A549 (cell line): Measurements from ENCODE around the gene CFAP58. TPM values are rescaled to one million over a fixed set of nuclear protein-coding genes. Genes with fewer than 3 reads are reported as not detected.

ENCODE experiments used
- ATAC-seq, 2 experiments: fragments of 200-7000 bp in 1 of 2; fragments of >200 bp in 1 of 2; cut with Nextera tagmentation in 1 of 2; cut with Tn5 transposase in 1 of 2; 3 replicates each; pipeline versions ENCODE4 v1.8.0 to v1.9.1; 2018 to 2020; ENCODE audit warnings: mild to moderate bottlenecking in 1 of 2, moderate library complexity in 1 of 2
- CTCF ChIA-PET: fragments of 300-600 bp; sonication (Branson Sonifier 250); formaldehyde crosslinking; extraction: SDS; loops from one replicate; lab custom pipeline; 2021; ENCODE audit warnings: antibody characterized with exemption, inconsistent platforms; lab: Yijun Ruan, JAX
- POLR2A ChIA-PET: fragments of 350-600 bp; formaldehyde crosslinking; extraction: SDS; loops from one replicate; lab custom pipeline; 2021; ENCODE audit warnings: antibody characterized with exemption, inconsistent platforms; lab: Yijun Ruan, JAX
- DNase-seq, 2 experiments: peaks; one replicate each; pipeline versions ENCODE4 v3.0.0 to v3.0.0-alpha.2; 2011 to 2016; ENCODE audit warnings: low read depth in 1 of 2, low spot score in 1 of 2
- FAIRE-seq: peaks from 2 replicates; lab custom pipeline; 2011; peaks lifted over from hg19 to GRCh38; lab: Jason Lieb, UNC
- H3K27ac ChIP-seq, 2 experiments: fragments of >200 bp; sonication (Bioruptor Twin); formaldehyde crosslinking; 3 replicates each; pipeline ENCODE4 v1.5.1; 2016 to 2017
- H3K4me1 ChIP-seq: fragments of >200 bp; sonication (Bioruptor Twin); formaldehyde crosslinking; 3 replicates; pipeline ENCODE4 v1.6.1; 2016
- H3K4me2 ChIP-seq: fragments of >200 bp; sonication (Bioruptor Twin); formaldehyde crosslinking; 3 replicates; pipeline ENCODE4 v1.6.1; 2016
- H3K4me3 ChIP-seq: fragments of >200 bp; sonication (Bioruptor Twin); formaldehyde crosslinking; 3 replicates; pipeline ENCODE4 v1.5.1; 2016
- H3K9me3 ChIP-seq: fragments of >200 bp; sonication (Bioruptor Twin); formaldehyde crosslinking; 3 replicates; pipeline ENCODE4 v1.6.1; 2016
- BCL3 ChIP-seq: fragments of >200 bp; sonication (Bioruptor Twin); formaldehyde crosslinking; IDR thresholded peaks from 3 replicates; pipeline ENCODE4 v1.6.1; 2016
- BHLHE40 ChIP-seq: IDR thresholded peaks from 2 replicates; pipeline ENCODE4 v1.6.1; 2012; ENCODE audit warnings: low read depth, low read length, inconsistent platforms
- CBX8 ChIP-seq: fragments of 200-600 bp; sonication (generic); IDR thresholded peaks from 2 replicates; pipeline ENCODE4 v1.6.1; 2016
- CEBPB ChIP-seq, 2 experiments: fragments of >200 bp in 1 of 2; sonication (Bioruptor Twin) in 1 of 2; formaldehyde crosslinking in 1 of 2; IDR thresholded peaks; 2 replicates each; pipeline ENCODE4 v1.6.1; 2012 to 2016
- EP300 ChIP-seq, 2 experiments: fragments of >200 bp; sonication (Bioruptor Twin); formaldehyde crosslinking; IDR thresholded peaks; 2 replicates in 1 of 2; 3 replicates in 1 of 2; pipeline ENCODE4 v1.6.1; 2016 to 2017
- ESRRA ChIP-seq: fragments of 150-350 bp; IDR thresholded peaks from 2 replicates; pipeline ENCODE4 v1.6.1; 2014; ENCODE audit warnings: mild to moderate bottlenecking, low read length, borderline replicate concordance
- FOSL2 ChIP-seq, 2 experiments: fragments of 450-650 bp in 1 of 2; fragments of >200 bp in 1 of 2; sonication (Bioruptor Twin) in 1 of 2; formaldehyde crosslinking; IDR thresholded peaks; 2 replicates each; pipeline versions ENCODE4 v1.5.0 to v1.6.1; 2016 to 2020; ENCODE audit warnings: mild to moderate bottlenecking in 1 of 2, moderate library complexity in 1 of 2
- KDM1A ChIP-seq: fragments of 200-600 bp; sonication (generic); IDR thresholded peaks from 2 replicates; pipeline ENCODE4 v1.6.1; 2016; ENCODE audit warnings: low read depth, mild to moderate bottlenecking
- KDM5A ChIP-seq: fragments of 200-600 bp; sonication (generic); IDR thresholded peaks from 2 replicates; pipeline ENCODE4 v1.6.1; 2016; ENCODE audit warnings: antibody characterized with exemption, mild to moderate bottlenecking
- NFE2L2 ChIP-seq: fragments of 150-350 bp; conservative IDR thresholded peaks from 2 replicates; pipeline ENCODE4 v1.6.1; 2014; ENCODE audit warnings: low read length
- POLR2A ChIP-seq: IDR thresholded peaks from 2 replicates; pipeline ENCODE4 v1.6.1; 2012; ENCODE audit warnings: mild to moderate bottlenecking, low read length
- RAD21 ChIP-seq, 2 experiments: fragments of >200 bp in 1 of 2; sonication (Bioruptor Twin) in 1 of 2; formaldehyde crosslinking in 1 of 2; IDR thresholded peaks in 1 of 2; conservative IDR thresholded peaks in 1 of 2; 2 replicates in 1 of 2; 3 replicates in 1 of 2; pipeline ENCODE4 v1.6.1; 2012 to 2018; ENCODE audit warnings: inconsistent platforms in 1 of 2
- RARB ChIP-seq: fragments of 250-450 bp; sonication (Bioruptor Pico); IDR thresholded peaks from 2 replicates; pipeline ENCODE4 v1.8.0; 2021; ENCODE audit warnings: mild to moderate bottlenecking, moderate library complexity
- RCOR1 ChIP-seq: fragments of 150-350 bp; IDR thresholded peaks from 2 replicates; pipeline ENCODE4 v1.6.1; 2014; ENCODE audit warnings: antibody characterized with exemption, low read length, low read depth
- WGBS: methylation state at CpG from one replicate; pipeline ENCODE4 v1.1.6; 2017; ENCODE audit errors: missing lambda C conversion rate; 5-methylcytosine and 5-hydroxymethylcytosine counted together
- polyA plus RNA-seq, 4 experiments: library from polyadenylated mRNA; depleted of rRNA in 3 of 4; stranded (reverse); fragments of >200 nt; fragmentation: RNase III in 1 of 4; extraction: RNeasy Plus Mini Kit Qiagen cat#74134 plus additional on column Dnase treatment in 1 of 4; gene quantifications; 2 replicates in 3 of 4; 3 replicates in 1 of 4; pipeline ENCODE4 v1.2.3, GENCODE V29; 2011 to 2017
- TF ChIP-seq, protein P1 (sequence below): fragments of 200-600 bp; sonication (generic); IDR thresholded peaks from 2 replicates; pipeline ENCODE4 v1.6.1; 2016; ENCODE audit warnings: antibody characterized with exemption, mild to moderate bottlenecking, moderate library complexity
- TF ChIP-seq, protein P2 (sequence below): fragments of 250-450 bp; sonication (Bioruptor Pico); IDR thresholded peaks from 2 replicates; pipeline ENCODE4 v1.5.0; 2020; ENCODE audit warnings: low read depth, mild to moderate bottlenecking, moderate library complexity
- TF ChIP-seq, protein P3 (sequence below): fragments of 150-350 bp; IDR thresholded peaks from 2 replicates; pipeline ENCODE4 v1.6.1; 2014; ENCODE audit warnings: low read depth, mild to moderate bottlenecking, low read length
- TF ChIP-seq, protein P4 (sequence below): fragments of 450-650 bp; IDR thresholded peaks from 2 replicates; pipeline ENCODE4 v1.6.1; 2014; ENCODE audit warnings: antibody characterized with exemption

CFAP58 gene
- polyA plus RNA-seq, 2 of the 4 experiments (the other 2 are of a cell fraction): 0.22 to 0.25 TPM

GRCh38 chr10:104348601-104349000 lies 5.0 kb upstream of the CFAP58 start (continued):
- TF ChIP-seq BCL3: no peak
- TF ChIP-seq RAD21 (conservative IDR thresholded peaks at IDR 0.05 in 1 of 2, IDR thresholded peaks at IDR 0.05 in 1 of 2): no peak
- no peak for TF ChIP-seq POLR2A
- TF ChIP-seq, protein P1, sequence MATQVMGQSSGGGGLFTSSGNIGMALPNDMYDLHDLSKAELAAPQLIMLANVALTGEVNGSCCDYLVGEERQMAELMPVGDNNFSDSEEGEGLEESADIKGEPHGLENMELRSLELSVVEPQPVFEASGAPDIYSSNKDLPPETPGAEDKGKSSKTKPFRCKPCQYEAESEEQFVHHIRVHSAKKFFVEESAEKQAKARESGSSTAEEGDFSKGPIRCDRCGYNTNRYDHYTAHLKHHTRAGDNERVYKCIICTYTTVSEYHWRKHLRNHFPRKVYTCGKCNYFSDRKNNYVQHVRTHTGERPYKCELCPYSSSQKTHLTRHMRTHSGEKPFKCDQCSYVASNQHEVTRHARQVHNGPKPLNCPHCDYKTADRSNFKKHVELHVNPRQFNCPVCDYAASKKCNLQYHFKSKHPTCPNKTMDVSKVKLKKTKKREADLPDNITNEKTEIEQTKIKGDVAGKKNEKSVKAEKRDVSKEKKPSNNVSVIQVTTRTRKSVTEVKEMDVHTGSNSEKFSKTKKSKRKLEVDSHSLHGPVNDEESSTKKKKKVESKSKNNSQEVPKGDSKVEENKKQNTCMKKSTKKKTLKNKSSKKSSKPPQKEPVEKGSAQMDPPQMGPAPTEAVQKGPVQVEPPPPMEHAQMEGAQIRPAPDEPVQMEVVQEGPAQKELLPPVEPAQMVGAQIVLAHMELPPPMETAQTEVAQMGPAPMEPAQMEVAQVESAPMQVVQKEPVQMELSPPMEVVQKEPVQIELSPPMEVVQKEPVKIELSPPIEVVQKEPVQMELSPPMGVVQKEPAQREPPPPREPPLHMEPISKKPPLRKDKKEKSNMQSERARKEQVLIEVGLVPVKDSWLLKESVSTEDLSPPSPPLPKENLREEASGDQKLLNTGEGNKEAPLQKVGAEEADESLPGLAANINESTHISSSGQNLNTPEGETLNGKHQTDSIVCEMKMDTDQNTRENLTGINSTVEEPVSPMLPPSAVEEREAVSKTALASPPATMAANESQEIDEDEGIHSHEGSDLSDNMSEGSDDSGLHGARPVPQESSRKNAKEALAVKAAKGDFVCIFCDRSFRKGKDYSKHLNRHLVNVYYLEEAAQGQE: no peak
- no peak for TF ChIP-seq RARB (CRISPR knock-in tag)
- TF ChIP-seq KDM1A: no peak
- TF ChIP-seq RCOR1: no peak
- no peak for TF ChIP-seq ESRRA
- TF ChIP-seq, protein P2, sequence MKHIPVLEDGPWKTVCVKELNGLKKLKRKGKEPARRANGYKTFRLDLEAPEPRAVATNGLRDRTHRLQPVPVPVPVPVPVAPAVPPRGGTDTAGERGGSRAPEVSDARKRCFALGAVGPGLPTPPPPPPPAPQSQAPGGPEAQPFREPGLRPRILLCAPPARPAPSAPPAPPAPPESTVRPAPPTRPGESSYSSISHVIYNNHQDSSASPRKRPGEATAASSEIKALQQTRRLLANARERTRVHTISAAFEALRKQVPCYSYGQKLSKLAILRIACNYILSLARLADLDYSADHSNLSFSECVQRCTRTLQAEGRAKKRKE (CRISPR knock-in tag): no peak

DNA sequence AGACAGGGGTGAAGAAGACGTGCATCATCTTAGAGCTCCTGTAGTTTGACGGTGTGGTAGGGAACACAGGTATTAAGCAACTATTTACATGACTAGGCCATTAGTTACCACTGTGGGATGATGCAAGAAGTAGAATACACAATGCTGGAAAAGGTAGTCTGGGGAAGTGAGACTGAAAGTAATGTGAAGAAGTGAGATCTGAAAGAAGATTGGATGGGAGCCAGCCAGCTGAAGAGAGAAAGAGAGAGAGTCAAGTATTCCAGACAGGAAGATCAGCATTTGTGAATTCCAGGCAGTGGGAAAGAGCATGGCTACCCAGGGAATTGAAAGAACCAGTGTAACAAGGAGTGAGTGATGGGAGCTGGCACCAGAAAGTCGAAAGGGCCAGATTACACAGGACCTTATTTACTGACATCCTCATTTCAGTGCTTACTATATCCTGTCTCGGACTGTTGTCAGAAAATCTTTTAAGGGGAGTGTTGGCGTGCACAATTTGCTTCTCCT lies 4.0 kb upstream of the CFAP58 start:
- 22% methylated on average over 5 of the region's 5 CpGs for whole genome bisulfite sequencing
- peaks cover 20% of the 10 kb centered on the region for H3K4me1 ChIP-seq
- DNase-seq (peak in 1 of 2 experiments; percentile 64), ATAC-seq (peak; percentile 15 to 41; a peak in 4 of 6 replicates), FAIRE-seq (no peak)
- ChIA-PET CTCF (interaction anchor here (0.6 to 13.2 kb wide), 18 partner anchors 8 to 460 kb away, joined by 3 to 339 read pairs (median 11); partner anchors contain the start of gene ITPRIP), POLR2A (interaction anchor here (0.5 to 1.8 kb wide), 4 partner anchors 11 to 354 kb away, joined by 3 to 8 read pairs (median 4); partner anchors contain the start of genes GSTO2 and ITPRIP)
- no peak overlapping the region for H3K4me3 ChIP-seq
- H3K4me2 ChIP-seq: peak overlapping the region; percentile 68
- H3K27ac ChIP-seq: peak overlapping the region; percentile 49 to 74
- TF ChIP-seq EP300 (IDR thresholded peaks at IDR 0.05) (no peak), NFE2L2 (peak; percentile 37; the same call in 1 of the 2 replicates), CBX8 (no peak), RCOR1 (no peak), FOSL2 (IDR thresholded peaks at IDR 0.05) (no peak), FOSL2 (CRISPR knock-in tag; IDR thresholded peaks at IDR 0.05) (peak; percentile 52; the same call in 1 of the 2 replicates), KDM1A (no peak), BHLHE40 (no peak), KDM5A (no peak), CEBPB (IDR thresholded peaks at IDR 0.05) (peak; percentile 80 to 86)
- TF ChIP-seq, protein P3, sequence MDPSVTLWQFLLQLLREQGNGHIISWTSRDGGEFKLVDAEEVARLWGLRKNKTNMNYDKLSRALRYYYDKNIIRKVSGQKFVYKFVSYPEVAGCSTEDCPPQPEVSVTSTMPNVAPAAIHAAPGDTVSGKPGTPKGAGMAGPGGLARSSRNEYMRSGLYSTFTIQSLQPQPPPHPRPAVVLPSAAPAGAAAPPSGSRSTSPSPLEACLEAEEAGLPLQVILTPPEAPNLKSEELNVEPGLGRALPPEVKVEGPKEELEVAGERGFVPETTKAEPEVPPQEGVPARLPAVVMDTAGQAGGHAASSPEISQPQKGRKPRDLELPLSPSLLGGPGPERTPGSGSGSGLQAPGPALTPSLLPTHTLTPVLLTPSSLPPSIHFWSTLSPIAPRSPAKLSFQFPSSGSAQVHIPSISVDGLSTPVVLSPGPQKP: no peak
- TF ChIP-seq, protein P4, sequence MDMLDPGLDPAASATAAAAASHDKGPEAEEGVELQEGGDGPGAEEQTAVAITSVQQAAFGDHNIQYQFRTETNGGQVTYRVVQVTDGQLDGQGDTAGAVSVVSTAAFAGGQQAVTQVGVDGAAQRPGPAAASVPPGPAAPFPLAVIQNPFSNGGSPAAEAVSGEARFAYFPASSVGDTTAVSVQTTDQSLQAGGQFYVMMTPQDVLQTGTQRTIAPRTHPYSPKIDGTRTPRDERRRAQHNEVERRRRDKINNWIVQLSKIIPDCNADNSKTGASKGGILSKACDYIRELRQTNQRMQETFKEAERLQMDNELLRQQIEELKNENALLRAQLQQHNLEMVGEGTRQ: no peak
- no peaks in the 10 kb centered on the region for H3K9me3 ChIP-seq
